H9 (cell line): ENCODE results near the gene UQCC2. TPM values are rescaled to one million over a fixed set of nuclear protein-coding genes. Genes with fewer than 3 reads are reported as not detected.

Source experiments
- DNase-seq: peaks from one replicate; pipeline ENCODE4 v3.0.0-alpha.2; 2017
- H2AFZ ChIP-seq: one replicate; pipeline ENCODE4 v1.6.1; 2013; ENCODE audit warnings: mild to moderate bottlenecking, low read length, control low read depth, moderate library complexity
- H2AK5ac ChIP-seq: 2 replicates; pipeline ENCODE4 v1.6.1; 2013; ENCODE audit warnings: low read length, control low read depth, mixed read lengths; ENCODE audit not compliant: insufficient read length
- H2BK120ac ChIP-seq: one replicate; pipeline ENCODE4 v1.6.1; 2013; ENCODE audit warnings: low read depth, mild to moderate bottlenecking, low read length, control low read depth, inconsistent platforms; ENCODE audit not compliant: poor library complexity, severe bottlenecking
- H2BK12ac ChIP-seq: 2 replicates; pipeline ENCODE4 v1.6.1; 2013; ENCODE audit warnings: low read length, control low read depth, mixed read lengths, low read depth; ENCODE audit not compliant: insufficient read length
- H2BK15ac ChIP-seq: 2 replicates; pipeline ENCODE4 v1.6.1; 2013; ENCODE audit warnings: low read depth, low read length, control low read depth
- H2BK20ac ChIP-seq: one replicate; pipeline ENCODE4 v1.6.1; 2013; ENCODE audit warnings: low read depth, mild to moderate bottlenecking, low read length, control low read depth, inconsistent platforms; ENCODE audit not compliant: poor library complexity, severe bottlenecking
- H2BK5ac ChIP-seq: 2 replicates; pipeline ENCODE4 v1.6.1; 2013; ENCODE audit warnings: low read length, control low read depth, mixed read lengths; ENCODE audit not compliant: insufficient read length
- H3K14ac ChIP-seq: 2 replicates; pipeline ENCODE4 v1.6.1; 2013; ENCODE audit warnings: low read length, control low read depth; ENCODE audit not compliant: insufficient read depth
- H3K18ac ChIP-seq: 2 replicates; pipeline ENCODE4 v1.6.1; 2013; ENCODE audit warnings: low read depth, mild to moderate bottlenecking, mixed read lengths, low read length, control low read depth; ENCODE audit not compliant: insufficient read length
- H3K23ac ChIP-seq: 2 replicates; pipeline ENCODE4 v1.6.1; 2013; ENCODE audit warnings: low read length, control low read depth, mixed read lengths, low read depth; ENCODE audit not compliant: insufficient read length
- H3K23me2 ChIP-seq: 2 replicates; pipeline ENCODE4 v1.6.1; 2013; ENCODE audit warnings: low read depth, mild to moderate bottlenecking, mixed read lengths, low read length, control low read depth; ENCODE audit not compliant: insufficient read length, poor library complexity, severe bottlenecking
- H3K27ac ChIP-seq: 2 replicates; pipeline ENCODE4 v1.5.1; 2013; ENCODE audit warnings: low read length, control low read depth, mixed read lengths, low read depth; ENCODE audit not compliant: insufficient read length
- H3K27me3 ChIP-seq: 2 replicates; pipeline ENCODE4 v1.6.1; 2013; ENCODE audit warnings: low read length, control low read depth, inconsistent platforms; ENCODE audit not compliant: insufficient read depth
- H3K4ac ChIP-seq: 2 replicates; pipeline ENCODE4 v1.6.1; 2013; ENCODE audit warnings: low read depth, mild to moderate bottlenecking, control low read depth, inconsistent platforms, low read length, moderate library complexity
- H3K4me1 ChIP-seq: 2 replicates; pipeline ENCODE4 v1.6.1; 2013; ENCODE audit warnings: low read length, control low read depth, inconsistent platforms; ENCODE audit not compliant: insufficient read depth
- H3K4me2 ChIP-seq: 2 replicates; pipeline ENCODE4 v1.6.1; 2013; ENCODE audit warnings: low read length, control low read depth, mixed read lengths; ENCODE audit not compliant: insufficient read length, insufficient read depth
- H3K56ac ChIP-seq: 2 replicates; pipeline ENCODE4 v1.6.1; 2013; ENCODE audit warnings: low read depth, mild to moderate bottlenecking, mixed read lengths, low read length, control low read depth; ENCODE audit not compliant: insufficient read length
- H3K79me1 ChIP-seq: 2 replicates; pipeline ENCODE4 v1.6.1; 2013; ENCODE audit warnings: low read depth, mild to moderate bottlenecking, moderate library complexity, low read length, control low read depth, inconsistent platforms; ENCODE audit not compliant: insufficient read depth, poor library complexity, severe bottlenecking
- H3K79me2 ChIP-seq: 2 replicates; pipeline ENCODE4 v1.6.1; 2013; ENCODE audit warnings: low read length, control low read depth, inconsistent platforms; ENCODE audit not compliant: insufficient read depth
- H3K9ac ChIP-seq: 2 replicates; pipeline ENCODE4 v1.6.1; 2013; ENCODE audit warnings: low read length, control low read depth, mixed read lengths; ENCODE audit not compliant: insufficient read length; ENCODE audit errors: extremely low read depth
- H3K9me3 ChIP-seq: one replicate; pipeline ENCODE4 v1.6.1; 2013; ENCODE audit warnings: low read depth, low read length, inconsistent platforms; ENCODE audit not compliant: control insufficient read depth
- H3T11ph ChIP-seq: one replicate; pipeline ENCODE4 v1.6.1; 2013; ENCODE audit warnings: mild to moderate bottlenecking, low read length, control low read depth, inconsistent platforms
- H4K20me1 ChIP-seq: one replicate; pipeline ENCODE4 v1.6.1; 2013; ENCODE audit not compliant: control insufficient read depth, insufficient read length, insufficient read depth
- H4K5ac ChIP-seq: 2 replicates; pipeline ENCODE4 v1.6.1; 2013; ENCODE audit warnings: low read depth, mild to moderate bottlenecking, mixed read lengths, low read length, control low read depth; ENCODE audit not compliant: insufficient read length
- H4K8ac ChIP-seq: replicated peaks from 2 replicates; pipeline ENCODE4 v1.6.1; 2013; ENCODE audit warnings: low read length, control low read depth, mixed read lengths, low read depth; ENCODE audit not compliant: insufficient read length
- H4K91ac ChIP-seq: 2 replicates; pipeline ENCODE4 v1.6.1; 2013; ENCODE audit warnings: low read depth, mild to moderate bottlenecking, moderate library complexity, mixed read lengths, low read length, control low read depth; ENCODE audit not compliant: insufficient read length
- H3K27ac Mint-ChIP-seq, 3 experiments: 2 replicates in 2 of 3; 3 replicates in 1 of 3; pipeline ENCODE4 v1.8.0; 2020 to 2021; ENCODE audit warnings: mixed read lengths in 3 of 3, mild to moderate bottlenecking in 1 of 3, moderate library complexity in 1 of 3
- H3K27me3 Mint-ChIP-seq: 2 replicates; pipeline ENCODE4 v1.8.0; 2021; ENCODE audit warnings: low read depth, mild to moderate bottlenecking, moderate library complexity, mixed read lengths
- H3K36me3 Mint-ChIP-seq, 3 experiments: 2 replicates in 2 of 3; 3 replicates in 1 of 3; pipeline ENCODE4 v1.8.0; 2020 to 2021; ENCODE audit warnings: low read depth in 3 of 3, mixed read lengths in 3 of 3; ENCODE audit not compliant: insufficient read depth in 1 of 3
- H3K4me1 Mint-ChIP-seq, 2 experiments: 2 replicates each; pipeline ENCODE4 v1.8.0; 2020; ENCODE audit warnings: mixed read lengths in 2 of 2
- H3K4me3 Mint-ChIP-seq, 2 experiments: 2 replicates in 1 of 2; 3 replicates in 1 of 2; pipeline ENCODE4 v1.8.0; 2020 to 2021; ENCODE audit warnings: mild to moderate bottlenecking in 2 of 2, mixed read lengths in 2 of 2, moderate library complexity in 1 of 2
- H3K9me3 Mint-ChIP-seq, 2 experiments: 2 replicates in 1 of 2; 3 replicates in 1 of 2; pipeline ENCODE4 v1.8.0; 2020; ENCODE audit warnings: mild to moderate bottlenecking in 2 of 2, mixed read lengths in 2 of 2, moderate library complexity in 1 of 2
- CTCF ChIP-seq: fragments of 200-600 bp; sonication (generic); conservative IDR thresholded peaks from 3 replicates; pipeline ENCODE4 v1.8.0; 2021; ENCODE audit warnings: antibody characterized with exemption, mild to moderate bottlenecking
- whole genome bisulfite sequencing: extraction: QIAGEN DNeasy Blood & Tissue Kit; methylation state at CpG from one replicate; pipeline ENCODE4 v1.1.7; 2013; ENCODE audit warnings: missing lambda C conversion rate, low lambda C conversion rate, mixed read lengths; ENCODE audit not compliant: insufficient read length; ENCODE audit errors: extremely low coverage; 5-methylcytosine and 5-hydroxymethylcytosine counted together
- total RNA-seq: library from RNA; stranded (reverse); gene quantifications from 2 replicates; pipeline ENCODE4 v1.2.1, GENCODE V29; 2021

Gene UQCC2
- total RNA-seq, 1 experiment from 2014 or later, result 140 TPM

- no peaks in the 10 kb centered on the region for H3K9me3 ChIP-seq
- Mint-ChIP-seq H3K27ac (no peak overlapping the region), H3K4me1 (peaks cover 16 to 19% of the 10 kb centered on the region in 2 experiments), H3K4me3 (no peak overlapping the region), H3K9me3 (no peaks in the 10 kb centered on the region), H3K36me3 (no peaks in the 10 kb centered on the region), H3K27me3 (peaks cover 14% of the 10 kb centered on the region)
- no peak overlapping the region for H3K27ac ChIP-seq
- H2BK20ac ChIP-seq, result no peak overlapping the region
- no peaks in the 10 kb centered on the region for H3K4me1 ChIP-seq
- no peak overlapping the region for H2BK120ac ChIP-seq
- no peak overlapping the region for H4K91ac ChIP-seq
- H3K4me2 ChIP-seq, result no peak overlapping the region
- H2BK5ac ChIP-seq, result no peak overlapping the region
- no peak overlapping the region for H2BK12ac ChIP-seq
- H4K5ac ChIP-seq, result no peak overlapping the region
- WGBS, result no CpG with 5 or more reads among the region's 6 CpGs
- no peak overlapping the region for H2AK5ac ChIP-seq
- H3K18ac ChIP-seq, result no peak overlapping the region
- H3K14ac ChIP-seq, result peak overlapping the region; percentile 9; the same call in 1 of the 2 replicates
- no peak overlapping the region for H3K56ac ChIP-seq
- no peak overlapping the region for H4K8ac ChIP-seq
- H3K79me2 ChIP-seq, result no peaks in the 10 kb centered on the region
- no peak for DNase-seq
- H3K4ac ChIP-seq, result no peak overlapping the region
- TF ChIP-seq CTCF, result no peak
- no peak overlapping the region for H3T11ph ChIP-seq
- no peak overlapping the region for H3K9ac ChIP-seq
- no peak overlapping the region for H2BK15ac ChIP-seq
- no peaks in the 10 kb centered on the region for H3K79me1 ChIP-seq
- H3K23ac ChIP-seq, result no peak overlapping the region
- no peak overlapping the region for H2AFZ ChIP-seq
- H3K23me2 ChIP-seq, result no peaks in the 10 kb centered on the region
- no peaks in the 10 kb centered on the region for H3K27me3 ChIP-seq
- no peaks in the 10 kb centered on the region for H4K20me1 ChIP-seq
Observed at GRCh38 chr6:33732385-33732784, 20.9 kb upstream of the UQCC2 start.
